Measurements from ENCODE around the gene RAB11A.

The RAB11A gene

GRCh38 chr15:65908876-65909275 lies 39.6 kb downstream of the RAB11A start:
- TF ChIP-seq, protein P1, sequence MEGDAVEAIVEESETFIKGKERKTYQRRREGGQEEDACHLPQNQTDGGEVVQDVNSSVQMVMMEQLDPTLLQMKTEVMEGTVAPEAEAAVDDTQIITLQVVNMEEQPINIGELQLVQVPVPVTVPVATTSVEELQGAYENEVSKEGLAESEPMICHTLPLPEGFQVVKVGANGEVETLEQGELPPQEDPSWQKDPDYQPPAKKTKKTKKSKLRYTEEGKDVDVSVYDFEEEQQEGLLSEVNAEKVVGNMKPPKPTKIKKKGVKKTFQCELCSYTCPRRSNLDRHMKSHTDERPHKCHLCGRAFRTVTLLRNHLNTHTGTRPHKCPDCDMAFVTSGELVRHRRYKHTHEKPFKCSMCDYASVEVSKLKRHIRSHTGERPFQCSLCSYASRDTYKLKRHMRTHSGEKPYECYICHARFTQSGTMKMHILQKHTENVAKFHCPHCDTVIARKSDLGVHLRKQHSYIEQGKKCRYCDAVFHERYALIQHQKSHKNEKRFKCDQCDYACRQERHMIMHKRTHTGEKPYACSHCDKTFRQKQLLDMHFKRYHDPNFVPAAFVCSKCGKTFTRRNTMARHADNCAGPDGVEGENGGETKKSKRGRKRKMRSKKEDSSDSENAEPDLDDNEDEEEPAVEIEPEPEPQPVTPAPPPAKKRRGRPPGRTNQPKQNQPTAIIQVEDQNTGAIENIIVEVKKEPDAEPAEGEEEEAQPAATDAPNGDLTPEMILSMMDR (IDR thresholded peaks at IDR 0.05; ENCODE audit: control insufficient read depth, insufficient read depth, low read depth, low read length, missing control alignments): no peak
- no peak for DNase-seq (ENCODE audit: low read depth)
- no peak overlapping the region for H3K4me3 ChIP-seq (ENCODE audit: control insufficient read depth, low read depth, low read length)

DNA sequence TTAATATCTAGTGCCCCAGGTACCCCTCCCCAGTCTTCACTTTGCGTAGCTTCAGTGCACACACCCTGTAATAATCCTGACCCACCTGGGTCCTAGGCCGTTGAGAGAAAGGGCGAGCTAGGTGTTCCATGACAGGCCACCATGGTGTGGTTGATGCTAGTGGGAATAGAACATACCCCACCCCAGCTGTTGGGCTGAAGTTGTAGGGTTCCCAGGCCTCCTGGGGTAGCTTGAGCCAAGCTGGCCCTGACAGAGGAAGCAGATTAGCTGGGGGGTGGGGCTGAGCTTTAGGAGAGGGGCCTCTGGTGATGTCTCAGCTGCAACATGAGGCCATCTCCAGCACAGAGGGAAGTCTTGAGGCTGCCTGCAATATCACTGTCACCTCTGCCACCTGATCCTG lies 40.5 kb downstream of the RAB11A start:
- DNase-seq (ENCODE audit: low read depth): no peak
- H3K4me3 ChIP-seq (ENCODE audit: control insufficient read depth, low read depth, low read length): no peak overlapping the region
- TF ChIP-seq, protein P1 (IDR thresholded peaks at IDR 0.05; ENCODE audit: control insufficient read depth, insufficient read depth, low read depth, low read length, missing control alignments): no peak

DNA sequence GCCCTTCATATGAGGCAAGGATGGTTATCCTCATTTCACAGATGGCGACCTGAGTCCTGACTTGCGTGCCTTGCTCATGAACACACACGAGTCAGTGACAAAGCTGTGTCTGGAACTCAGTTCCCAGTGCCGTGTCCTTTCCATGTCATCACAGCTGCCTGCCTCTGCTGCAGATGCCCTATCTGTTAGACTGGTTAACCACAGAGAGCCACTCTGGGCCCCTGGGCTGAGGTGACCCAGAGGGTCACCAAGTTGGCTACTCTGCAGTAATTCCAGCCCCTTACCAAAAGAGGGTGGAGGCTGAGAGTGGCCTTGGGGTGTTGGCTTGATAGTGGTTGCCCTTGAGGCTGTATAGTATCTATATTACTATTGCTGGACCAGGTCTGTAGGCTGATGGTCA lies 41.0 kb downstream of the RAB11A start:
- no peak overlapping the region for H3K4me3 ChIP-seq (ENCODE audit: control insufficient read depth, low read depth, low read length)
- no peak for DNase-seq (ENCODE audit: low read depth)
- TF ChIP-seq, protein P1 (IDR thresholded peaks at IDR 0.05; ENCODE audit: control insufficient read depth, insufficient read depth, low read depth, low read length, missing control alignments): no peak

DNA sequence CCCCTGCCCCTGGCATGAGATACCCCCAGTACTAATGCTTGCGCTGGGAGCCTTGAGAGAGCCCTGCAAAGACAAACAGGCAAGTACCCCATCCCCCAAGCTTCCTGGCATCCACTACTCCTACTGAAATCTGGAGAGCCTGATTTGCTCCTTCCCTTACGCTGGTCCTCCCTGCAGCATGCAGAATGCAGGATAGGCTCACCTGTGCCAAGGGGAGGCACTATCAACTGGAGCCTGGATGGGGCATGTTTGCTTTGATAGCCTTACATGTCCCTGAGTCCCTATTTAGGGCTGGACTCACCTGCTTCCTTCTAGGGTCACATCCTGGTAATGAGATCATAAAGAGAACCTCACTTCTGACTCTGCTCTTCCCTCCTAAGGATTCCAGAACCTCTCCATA lies 42.9 kb downstream of the RAB11A start:
- H3K4me3 ChIP-seq (ENCODE audit: control insufficient read depth, low read depth, low read length): no peak overlapping the region
- DNase-seq (ENCODE audit: low read depth): no peak
- TF ChIP-seq, protein P1 (IDR thresholded peaks at IDR 0.05; ENCODE audit: control insufficient read depth, insufficient read depth, low read depth, low read length, missing control alignments): no peak

- TF ChIP-seq, protein P1 (IDR thresholded peaks at IDR 0.05; ENCODE audit: control insufficient read depth, insufficient read depth, low read depth, low read length, missing control alignments): no peak
- no peak overlapping the region for H3K4me3 ChIP-seq (ENCODE audit: control insufficient read depth, low read depth, low read length)
- DNase-seq (ENCODE audit: low read depth): no peak
These were observed 44.4 kb downstream of the RAB11A start for GRCh38 chr15:65913631-65914199.

DNA sequence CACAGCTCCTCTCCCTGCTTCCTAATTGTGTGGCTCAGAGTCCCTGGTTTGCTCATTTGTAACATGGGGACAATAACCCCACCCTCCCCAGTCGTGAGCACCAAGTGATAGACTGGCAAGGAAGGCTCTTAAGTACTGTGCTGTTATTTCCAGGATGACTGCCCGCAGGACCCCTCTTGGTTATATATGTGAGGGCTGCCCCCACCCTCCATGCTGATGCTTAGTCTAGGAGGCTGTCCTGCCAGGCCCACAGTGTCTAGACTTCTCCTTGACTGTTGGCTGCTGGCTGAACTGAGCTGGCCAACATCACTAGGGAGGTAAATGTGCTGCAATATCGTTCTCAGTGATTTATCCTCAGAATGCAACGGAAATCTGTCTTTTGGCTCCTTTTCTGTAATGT lies 45.1 kb downstream of the RAB11A start:
- TF ChIP-seq, protein P1 (IDR thresholded peaks at IDR 0.05; ENCODE audit: control insufficient read depth, insufficient read depth, low read depth, low read length, missing control alignments): no peak
- H3K4me3 ChIP-seq (ENCODE audit: control insufficient read depth, low read depth, low read length): no peak overlapping the region
- no peak for DNase-seq (ENCODE audit: low read depth)
